Inflammatory macrophage treated with lipopolysaccharide for 4 hours (primary cell): ENCODE measurements around the gene TLR6.

Source experiments
- DNase-seq: peaks from one replicate; pipeline ENCODE4 v3.0.0-alpha.2; 2020

Gene TLR6

DNA sequence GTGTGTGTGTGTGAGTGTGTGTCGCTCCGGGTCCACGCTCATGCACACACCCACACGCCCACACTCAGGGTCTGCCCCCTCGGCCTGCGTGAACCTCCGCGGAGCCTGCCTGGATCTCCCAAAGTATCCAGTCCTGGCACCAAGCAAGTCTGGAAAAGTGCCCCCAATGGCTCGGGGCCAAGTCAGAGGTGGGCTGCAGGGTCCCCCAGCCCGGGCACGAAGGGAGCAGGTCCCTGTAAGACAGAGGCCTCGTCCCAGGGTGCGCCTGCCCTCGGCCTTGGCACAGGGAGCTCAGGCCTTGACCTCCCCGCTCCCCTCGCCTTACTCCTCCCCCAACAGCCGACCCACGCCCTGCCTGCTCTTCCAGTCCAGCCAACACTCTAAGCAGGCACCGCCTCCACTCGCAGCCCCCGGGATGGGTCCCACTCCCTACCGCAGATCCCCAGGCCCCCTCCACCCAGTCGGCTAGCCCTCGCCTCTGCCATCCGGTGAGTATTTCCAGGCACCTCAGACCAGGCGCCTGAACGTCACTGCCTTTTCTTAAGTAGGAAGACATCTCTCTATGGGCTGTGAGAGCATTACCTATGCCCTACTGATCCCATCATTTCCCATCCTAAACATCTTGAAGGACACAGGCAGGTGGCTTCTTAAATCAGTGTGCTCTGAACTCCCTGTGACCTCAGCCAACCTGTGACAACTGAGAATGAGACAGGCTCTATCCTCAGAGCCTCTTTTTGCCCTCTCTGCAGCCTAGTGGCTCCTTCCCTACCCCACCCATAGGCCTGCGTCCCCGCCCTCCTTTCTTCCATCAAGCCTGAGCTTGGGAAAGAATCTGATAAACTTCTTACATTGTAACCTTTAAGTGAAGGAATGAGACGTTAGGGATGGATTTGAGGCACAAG is 11.7 kb upstream of the TLR6 start:
- DNase-seq = no peak

DNA sequence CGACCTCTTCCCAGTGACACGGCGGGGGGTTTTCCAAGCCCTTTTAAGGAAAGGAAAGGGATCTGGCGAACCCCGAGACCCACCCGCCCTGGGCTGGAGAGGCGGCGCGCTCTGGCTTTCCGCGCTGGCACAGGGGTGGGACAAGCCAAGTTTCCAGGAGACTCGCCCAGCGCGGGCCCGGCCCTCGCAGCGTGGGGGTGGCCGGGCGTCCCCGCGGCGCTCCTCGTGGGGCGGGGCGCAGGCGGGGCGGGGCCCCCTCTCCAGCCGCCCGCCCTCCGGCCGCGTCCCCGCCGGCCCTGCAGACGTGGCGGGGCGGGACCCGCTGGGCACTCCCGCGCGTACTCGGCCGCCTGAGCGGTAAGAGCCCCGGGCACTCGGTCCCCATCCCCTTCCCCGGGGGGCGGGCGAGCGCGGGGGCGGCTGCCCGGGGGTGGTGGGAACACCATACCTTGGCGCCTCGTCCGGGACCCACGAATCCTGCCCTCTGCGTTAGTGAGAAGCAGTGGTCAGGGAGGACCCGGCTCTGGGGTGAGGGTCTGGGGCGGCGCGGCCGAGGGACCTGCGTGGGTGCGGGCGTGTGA is 11.0 kb upstream of the TLR6 start, which contains the start of gene FAM114A1:
Gene FAM114A1 (plus strand): TSS at position 329 of the 581 bp plus-strand sequence. CDS start 10,273 bp downstream, outside the sequence.
- peak; percentile 82 for DNase-seq

DNA sequence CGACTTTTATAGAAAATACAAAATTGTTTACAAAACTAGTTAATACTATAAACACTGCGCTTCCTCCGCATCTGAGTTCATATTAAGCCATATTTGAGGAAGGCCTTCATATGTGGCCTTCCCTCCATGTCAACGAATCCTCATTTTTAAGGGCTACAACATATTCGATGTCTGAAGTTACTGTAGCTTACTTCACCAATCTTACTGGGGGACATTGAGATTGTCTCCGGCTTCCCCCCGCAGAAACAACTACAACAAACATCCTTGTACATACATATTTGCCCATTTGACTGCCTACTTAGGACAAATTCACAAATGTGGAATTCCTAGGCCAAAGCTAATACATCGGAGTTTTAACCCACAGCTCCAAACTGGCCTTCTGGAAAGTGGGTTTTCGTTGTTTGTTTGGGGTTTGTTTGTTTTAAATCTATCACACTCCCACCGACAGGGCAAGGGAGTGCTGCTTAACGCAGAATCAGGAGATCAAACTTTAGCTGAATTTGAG is 10.4 kb upstream of the TLR6 start:
- DNase-seq = no peak

DNA sequence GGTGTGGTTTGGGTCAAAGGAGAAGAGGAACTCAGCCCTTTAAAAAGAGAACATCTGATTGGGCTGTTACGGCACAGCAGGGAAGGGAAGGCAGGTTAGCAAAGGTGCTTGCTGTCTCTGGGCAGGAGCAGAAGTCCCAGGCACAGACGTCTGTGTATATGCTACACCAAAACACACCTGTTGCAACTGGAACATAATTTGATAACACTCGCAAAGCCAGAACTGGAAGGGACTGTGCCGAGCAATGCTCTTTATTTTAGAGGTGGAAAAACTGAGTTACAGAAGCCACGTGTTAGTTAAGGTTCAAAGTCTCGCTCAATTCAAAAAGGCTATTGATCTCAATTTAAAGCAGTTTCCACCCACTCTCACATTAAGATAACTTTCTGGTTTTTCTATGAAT is 8.8 kb upstream of the TLR6 start:
- no peak for DNase-seq

DNA sequence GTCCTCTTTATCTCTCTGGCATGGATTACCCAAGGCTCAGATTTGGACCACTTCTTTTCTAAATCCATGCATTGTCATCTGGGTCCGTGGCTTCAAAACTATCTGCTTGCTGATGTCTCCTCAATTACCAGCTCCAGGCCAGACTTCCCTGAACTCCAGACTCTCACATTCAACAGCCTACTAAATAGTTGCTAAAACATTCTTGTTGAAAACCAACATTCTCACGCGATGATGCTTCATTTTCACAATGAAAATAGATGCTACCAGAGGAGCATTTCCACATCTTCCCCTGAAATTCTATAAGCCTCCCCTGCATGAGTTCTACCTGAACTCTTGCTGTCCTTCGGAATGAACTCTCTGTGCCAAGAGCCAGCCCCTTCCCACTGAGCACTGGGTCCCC is 5.2 kb upstream of the TLR6 start:
- DNase-seq = no peak

DNA sequence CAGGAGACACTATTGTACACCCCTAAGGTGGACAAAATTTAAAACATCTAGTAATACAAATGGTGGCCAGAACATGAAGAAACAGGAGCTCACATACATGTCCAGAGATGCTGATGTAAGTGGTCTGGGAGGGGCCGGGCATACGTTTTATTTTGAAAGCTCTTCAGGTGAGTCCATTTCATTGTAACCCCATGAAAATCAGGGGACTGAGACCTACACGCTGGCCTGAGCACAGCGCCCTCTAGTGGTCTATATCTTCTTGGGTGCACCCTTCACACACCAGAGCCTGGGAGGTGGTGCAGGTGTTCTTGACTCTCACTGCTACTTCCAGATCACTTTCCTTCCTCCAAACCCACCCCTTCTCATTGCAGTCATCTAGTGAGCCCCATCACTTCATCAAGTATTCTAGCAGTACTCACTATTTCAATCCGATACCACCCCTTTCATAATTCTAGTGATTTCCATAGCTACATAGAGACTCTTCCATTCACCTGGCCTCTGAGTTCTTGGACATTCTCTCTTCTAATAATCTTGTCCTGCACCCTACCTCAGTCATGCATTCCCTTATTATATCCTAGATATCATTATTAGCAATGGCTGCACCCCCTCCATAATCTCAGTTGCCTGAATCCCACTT is 4.3 kb upstream of the TLR6 start:
- DNase-seq = peak; percentile 75

DNA sequence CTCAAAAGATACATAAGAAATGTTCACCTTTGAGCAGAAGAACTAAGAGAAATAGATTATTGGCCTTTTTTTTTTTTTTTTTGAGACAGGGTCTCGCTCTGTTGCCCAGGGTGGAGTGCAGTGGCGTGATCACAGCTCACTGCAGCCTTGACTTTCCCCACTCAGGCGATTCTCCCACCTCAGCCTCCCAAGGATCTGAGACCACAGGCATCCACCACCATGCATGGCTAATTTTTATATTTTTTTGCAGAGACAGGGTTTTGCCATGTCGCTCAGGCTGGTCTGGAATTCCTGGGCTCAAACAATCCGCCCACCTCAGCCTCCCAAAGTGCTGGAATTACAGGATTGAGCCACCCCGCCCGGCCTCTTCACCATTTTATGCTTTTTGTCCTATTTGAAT is 2.9 kb upstream of the TLR6 start:
- DNase-seq = no peak

DNA sequence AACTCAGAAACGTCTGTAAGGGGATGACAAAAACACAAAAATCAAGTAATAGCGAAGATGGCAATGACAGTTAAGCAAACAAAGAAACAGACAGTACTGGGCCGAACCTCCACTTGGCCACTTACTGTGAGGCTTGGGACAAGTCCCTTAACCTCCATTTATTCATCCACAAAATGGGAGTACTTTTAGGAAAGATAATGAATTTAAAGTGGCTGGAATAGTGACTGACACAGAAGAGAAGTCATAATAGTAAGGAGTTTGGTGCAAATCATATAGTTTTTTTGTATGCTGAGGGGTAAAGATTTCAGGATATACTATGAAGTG is 1.4 kb upstream of the TLR6 start:
- no peak for DNase-seq

DNA sequence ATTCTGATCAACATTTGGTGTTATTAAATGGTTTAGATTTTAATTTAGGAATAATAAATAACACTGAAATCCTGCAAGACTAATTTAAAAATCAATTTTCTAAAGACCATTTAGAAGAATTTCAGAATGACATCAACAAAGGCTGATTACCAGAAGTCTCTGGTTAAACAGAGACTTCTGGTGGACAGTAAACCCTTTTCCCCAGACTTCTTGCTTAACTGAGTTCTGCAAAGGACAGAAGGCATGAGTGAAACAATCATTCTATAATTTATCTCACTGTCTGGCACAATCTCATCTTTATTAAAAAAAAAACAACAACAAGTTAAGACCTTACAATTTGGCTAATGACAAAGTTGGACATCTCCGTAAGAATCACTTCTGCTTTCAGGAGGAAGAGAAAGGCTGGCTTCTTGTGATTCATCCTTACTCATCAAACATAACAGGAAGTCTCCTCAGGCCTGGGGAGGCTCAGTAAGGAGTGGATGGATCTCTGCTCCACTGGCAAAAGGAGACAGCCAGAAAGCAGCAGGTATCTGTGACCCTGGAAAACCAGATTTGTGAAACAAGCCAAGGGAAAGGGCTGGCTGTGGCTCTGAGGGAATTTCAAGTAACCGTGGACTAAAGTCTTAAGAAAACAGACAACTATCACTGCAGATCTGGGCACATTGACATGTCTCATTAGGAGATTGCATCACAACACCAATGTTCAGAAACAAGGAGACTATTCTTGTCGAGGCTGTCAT is 908 bp upstream of the TLR6 start:
- DNase-seq = peak; percentile 97

DNA sequence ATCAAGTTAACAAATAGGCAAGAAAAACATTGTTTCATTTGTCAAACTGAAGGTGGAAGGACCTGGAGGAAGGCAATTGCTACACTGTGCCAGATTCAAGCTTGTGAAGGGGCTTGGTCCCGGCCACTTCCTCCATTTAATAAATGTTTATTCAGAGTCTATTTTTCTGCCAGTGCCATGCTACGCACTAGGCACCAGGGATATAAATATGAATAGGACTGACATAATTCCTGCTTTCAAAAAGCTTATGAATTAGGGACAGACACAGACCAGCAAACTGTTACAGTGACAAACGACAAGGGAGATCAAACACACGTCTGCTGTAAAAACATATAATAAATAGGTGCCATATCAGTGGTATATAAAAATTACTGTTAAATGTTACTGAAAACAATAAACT is 571 bp downstream of the TLR6 start:
- peak; percentile 71 for DNase-seq

DNA sequence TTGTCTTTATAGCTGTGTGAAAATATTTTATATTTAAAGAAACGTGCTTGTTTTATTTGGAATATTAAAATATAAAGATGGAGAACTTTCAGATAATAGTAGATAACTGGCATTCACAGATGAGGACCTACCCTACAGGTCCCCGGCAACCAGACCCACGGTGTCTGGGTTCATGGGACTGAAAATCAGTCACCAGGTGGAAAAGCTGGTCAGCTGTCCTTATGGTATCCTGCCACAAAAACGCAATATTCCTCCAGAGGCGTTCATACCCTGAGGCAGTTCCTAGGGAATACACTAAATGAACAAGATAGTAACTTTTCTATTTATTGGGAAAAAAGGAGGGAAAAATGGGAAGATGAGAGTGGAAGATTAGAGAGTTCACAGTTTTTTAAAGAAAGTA is 1.2 kb downstream of the TLR6 start:
- no peak for DNase-seq

DNA sequence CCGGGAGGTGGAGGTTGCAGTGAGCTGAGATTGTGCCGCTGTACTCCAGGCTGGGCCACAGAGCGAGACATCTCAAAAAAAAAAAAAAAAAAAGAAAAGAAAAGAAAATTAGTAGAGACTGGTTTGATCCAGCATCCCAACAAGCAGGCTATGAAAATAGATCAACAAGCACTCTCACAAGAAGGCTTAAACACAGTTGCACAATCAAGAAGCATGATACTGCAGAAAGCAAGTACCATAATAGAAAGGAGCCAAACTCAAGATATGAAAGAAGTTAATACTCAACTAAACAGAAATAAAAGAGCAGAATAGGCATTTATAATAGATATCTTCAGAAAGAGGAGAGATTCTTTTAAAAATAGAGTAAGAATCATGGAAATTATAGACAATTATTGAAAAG is 10.6 kb downstream of the TLR6 start:
- peak; percentile 25 for DNase-seq

DNA sequence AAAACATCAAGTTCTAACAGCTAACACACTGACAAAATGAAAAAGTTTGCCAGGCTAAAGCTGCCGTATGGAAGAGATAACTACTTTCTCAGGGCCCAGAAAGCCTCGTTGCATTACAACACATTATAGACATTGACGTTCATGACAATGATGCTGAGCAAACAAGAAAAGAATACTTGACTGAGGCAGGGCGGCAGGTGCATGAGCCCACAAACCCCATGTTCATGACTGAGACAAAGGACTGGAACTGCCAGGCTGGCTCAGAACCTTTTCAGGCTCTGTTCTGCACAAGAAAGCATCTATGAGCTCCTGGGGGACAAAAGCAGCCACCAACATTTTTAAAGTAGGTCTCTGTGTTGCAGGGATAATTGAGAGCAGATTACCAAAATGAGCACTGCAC is 13.6 kb downstream of the TLR6 start:
- DNase-seq = no peak

DNA sequence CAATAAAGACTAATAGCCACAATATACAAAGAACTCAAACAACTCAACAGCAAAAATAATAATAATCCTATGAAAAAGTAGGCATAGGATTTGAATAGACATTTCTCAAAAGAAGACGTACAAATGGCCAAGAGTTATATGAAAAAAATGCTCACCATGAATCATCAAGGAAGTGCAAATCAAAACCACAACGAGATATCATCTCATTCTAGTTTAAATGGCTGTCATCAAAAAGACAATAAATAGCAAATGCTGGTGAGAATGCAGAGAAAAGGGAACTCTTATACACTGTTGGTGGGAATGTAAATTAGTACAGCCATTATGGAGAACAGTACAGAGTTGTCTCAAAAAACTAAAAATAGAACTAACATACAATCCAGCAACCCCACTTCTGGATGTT is 18.8 kb downstream of the TLR6 start:
- peak; percentile 42 for DNase-seq

DNA sequence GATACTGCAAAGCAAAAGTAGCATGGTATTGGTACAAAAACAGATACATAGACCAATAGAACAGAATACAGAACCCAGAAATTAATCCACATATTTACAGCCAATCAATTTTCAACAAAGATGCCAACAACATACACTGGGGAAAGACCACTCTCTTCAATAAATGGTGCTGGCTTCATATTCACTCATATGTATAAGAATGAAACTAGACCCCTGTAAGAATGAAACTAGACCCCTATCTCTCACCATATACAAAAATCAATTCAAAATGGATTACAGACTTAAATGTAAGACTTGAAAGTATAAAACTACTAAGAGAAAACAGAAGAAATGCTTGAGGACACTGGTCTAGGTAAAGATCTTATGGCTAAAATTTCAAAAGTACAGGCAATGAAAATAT is 19.3 kb downstream of the TLR6 start:
- DNase-seq = no peak

DNA sequence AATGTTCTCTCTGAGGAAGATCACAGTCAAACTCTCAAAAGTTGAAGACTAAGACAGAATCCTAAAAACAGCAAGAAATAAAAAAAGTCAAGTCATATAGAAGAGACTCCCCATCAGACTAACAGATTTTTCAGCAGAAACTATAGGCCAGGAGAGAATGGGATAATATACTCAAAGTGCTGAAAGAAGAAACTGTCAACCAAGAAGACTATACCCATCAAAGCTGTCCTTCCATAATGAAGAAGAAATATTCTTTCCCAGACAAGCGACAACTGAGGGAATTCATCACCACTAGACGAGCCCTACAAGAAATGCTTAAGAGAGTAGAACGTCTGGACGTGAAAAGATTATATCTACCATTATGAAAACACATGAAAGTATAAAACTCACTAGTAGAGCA is 22.0 kb downstream of the TLR6 start:
- DNase-seq = no peak

DNA sequence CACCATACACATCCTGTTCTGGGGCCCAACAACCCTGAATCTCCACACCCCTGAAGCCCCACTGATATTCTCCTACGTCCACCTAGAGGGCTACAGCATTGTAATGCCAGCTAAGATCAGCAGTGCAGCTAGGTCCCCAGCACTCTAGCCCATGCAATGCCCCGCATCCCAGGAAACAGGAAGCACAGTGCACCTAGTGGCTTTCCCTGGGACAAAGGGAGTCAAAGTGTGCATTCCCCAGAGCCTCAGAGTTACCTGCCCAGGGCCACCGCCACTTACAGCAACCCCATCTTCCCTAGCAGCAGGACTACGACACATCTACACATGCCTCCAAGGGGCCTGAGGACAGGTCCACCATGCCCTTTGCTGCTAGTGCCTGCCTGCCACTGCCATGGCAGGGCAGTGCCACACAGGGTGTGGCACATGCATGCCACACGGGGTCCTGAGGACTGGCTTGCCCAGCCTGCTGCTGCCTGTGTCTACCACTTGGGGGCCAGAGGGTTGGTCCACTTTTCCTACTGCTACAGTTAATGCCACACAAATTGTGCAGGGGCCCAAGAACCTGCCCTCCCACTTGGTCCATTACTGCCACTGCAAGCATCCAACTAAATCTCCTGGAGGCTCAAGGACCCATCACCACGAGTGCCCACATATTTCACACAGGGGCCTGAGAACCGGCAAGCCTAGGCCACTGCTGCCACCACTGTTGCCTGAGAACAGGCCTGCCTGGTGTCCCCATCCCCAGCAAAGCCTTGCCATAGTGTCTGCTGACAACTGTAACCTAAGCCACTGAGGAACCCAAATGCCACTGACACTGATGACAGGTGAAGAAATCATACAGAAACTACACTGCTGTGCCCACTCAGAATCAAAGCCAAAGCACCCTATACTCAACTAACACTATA is 23.7 kb downstream of the TLR6 start:
- no peak for DNase-seq

DNA sequence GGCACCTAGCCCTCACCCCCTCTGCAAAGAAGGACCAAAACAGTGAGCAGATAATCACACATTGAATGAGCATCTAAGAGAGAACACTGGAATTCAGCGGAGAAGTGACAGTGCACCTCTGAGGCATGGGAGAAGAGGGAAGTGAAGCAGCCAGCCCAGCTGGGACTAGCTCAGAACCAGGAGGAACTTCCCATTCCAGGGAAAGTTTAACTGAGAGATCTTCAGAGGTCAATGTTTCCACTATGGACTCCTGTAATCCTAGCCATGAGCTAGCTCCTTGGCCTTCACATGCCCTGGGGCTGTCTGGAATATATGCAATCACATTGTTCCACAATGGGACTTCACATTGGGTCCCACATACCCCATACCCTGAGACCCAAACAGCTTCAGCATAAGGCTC is 24.4 kb downstream of the TLR6 start:
- DNase-seq = peak; percentile 20

DNA sequence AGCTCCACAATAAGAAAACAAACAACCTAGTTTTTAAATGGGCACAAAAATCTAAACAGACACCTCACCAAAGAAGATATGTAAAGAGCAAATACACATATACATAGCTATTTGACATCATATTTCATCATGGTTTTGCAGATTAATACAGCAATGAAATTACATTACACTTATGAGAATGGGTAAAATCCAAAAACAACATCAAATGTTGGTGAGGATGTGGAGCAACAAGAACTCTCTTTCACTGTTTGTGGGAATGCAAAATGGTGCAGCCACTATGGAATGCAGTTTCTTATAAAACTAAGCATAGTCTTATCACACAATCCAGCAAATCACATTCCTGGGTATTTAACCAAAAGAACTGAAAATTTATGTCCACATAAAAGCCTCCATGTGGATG is 25.0 kb downstream of the TLR6 start:
- DNase-seq = no peak

DNA sequence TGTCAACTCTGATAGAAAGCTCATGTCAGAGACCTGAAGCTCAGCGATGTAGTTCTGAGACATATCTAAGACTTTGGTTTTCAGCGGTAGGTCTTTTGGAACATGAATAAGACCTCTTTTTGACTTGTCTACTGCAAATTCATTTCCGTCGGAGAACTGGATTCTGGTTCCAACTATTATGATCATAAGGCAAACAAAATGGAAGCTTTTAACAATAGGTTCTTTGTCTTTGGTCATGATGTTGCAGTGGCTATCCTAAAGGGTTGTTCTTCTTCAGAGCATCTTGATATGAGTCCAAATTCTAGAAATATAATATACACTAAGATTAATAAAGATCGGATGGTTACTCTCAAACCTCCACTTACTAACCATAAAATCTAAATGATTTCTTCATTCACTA is 27.4 kb downstream of the TLR6 start:
- DNase-seq = no peak

DNA sequence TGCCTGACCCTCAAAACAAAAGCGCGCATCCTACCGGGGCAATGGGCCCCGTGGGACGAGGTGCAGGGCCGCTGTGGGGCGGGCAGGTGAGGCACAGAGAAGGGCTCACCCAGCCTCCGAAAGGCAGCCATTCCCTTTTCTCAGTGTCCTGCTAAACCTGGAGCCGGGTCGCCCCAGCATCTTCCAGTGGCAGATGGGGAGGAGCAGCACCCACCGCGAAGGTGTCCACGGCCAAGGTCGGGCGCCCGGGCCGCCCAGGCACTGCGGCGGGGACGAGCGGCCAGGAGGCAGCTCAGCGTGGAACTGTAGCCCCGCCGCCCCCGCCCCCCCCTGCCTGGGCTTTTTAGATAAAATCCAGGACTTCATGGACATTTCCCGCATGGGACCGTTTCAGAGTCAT is 32.9 kb downstream of the TLR6 start:
- no peak for DNase-seq

DNA sequence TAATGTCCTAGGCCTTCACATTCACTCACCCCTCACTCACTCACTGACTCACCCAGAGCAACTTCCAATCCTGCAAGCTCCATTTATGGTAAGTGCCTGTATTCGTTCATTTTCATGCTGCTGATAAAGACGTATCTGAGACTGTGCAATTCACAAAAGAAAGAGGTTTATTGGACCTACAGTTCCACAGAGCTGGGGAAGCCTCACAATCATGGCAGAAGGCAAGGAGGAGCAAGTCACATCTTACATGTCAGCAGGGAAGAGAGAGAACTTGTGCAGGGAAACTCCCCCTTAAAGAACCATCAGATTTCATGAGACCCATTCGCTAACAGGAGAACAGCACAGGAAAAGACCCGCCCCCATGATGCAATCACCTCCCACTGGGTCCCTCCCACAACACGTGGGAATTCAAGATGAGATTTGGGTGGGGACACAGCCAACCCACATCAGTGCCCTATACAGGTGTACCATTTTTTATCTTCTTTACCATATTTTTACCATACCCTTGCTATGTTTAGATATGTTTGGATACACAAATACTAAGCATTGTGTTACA is 33.8 kb downstream of the TLR6 start:
- DNase-seq = no peak
